Keratinocyte (primary cell): ENCODE results near the gene CISD2. TPM values are rescaled to one million over a fixed set of nuclear protein-coding genes. Genes with fewer than 3 reads are reported as not detected.
"Not testable (repeated sequence)": the region's sequence is repeated elsewhere in the genome, so short reads cannot be mapped to it uniquely, and the experiment has no call there.

ENCODE experiments used
- DNase-seq: peaks from one replicate; pipeline ENCODE4 v3.0.0-alpha.2; 2011; ENCODE audit warnings: low read depth, missing footprints, low spot score
- FAIRE-seq: peaks from 2 replicates; lab custom pipeline; 2011; peaks lifted over from hg19 to GRCh38; lab: Jason Lieb, UNC
- H2AFZ ChIP-seq: 2 replicates; pipeline ENCODE4 v1.6.0; 2012; ENCODE audit warnings: low read length, control low read depth, inconsistent platforms; ENCODE audit not compliant: control insufficient read depth
- H3K27ac ChIP-seq: 2 replicates; pipeline ENCODE4 v1.5.1; 2011; ENCODE audit warnings: low read length; ENCODE audit not compliant: control insufficient read depth, insufficient read depth
- H3K27me3 ChIP-seq: 3 replicates; pipeline ENCODE4 v1.6.0; 2011; ENCODE audit warnings: low read length; ENCODE audit not compliant: control insufficient read depth, insufficient read depth; ENCODE audit errors: extremely low read depth
- H3K36me3 ChIP-seq, 2 experiments: 2 replicates in 1 of 2; 3 replicates in 1 of 2; pipeline ENCODE4 v1.5.1; 2011; ENCODE audit warnings: low read length in 2 of 2, mild to moderate bottlenecking in 1 of 2; ENCODE audit not compliant: control insufficient read depth in 2 of 2, insufficient read depth in 2 of 2; ENCODE audit errors: extremely low read depth in 1 of 2
- H3K4me1 ChIP-seq: 3 replicates; pipeline ENCODE4 v1.5.1; 2011; ENCODE audit warnings: low read length; ENCODE audit not compliant: control insufficient read depth, insufficient read depth; ENCODE audit errors: extremely low read depth
- H3K4me2 ChIP-seq: 3 replicates; pipeline ENCODE4 v1.6.0; 2011; ENCODE audit warnings: low read depth, low read length; ENCODE audit not compliant: control insufficient read depth, insufficient read depth; ENCODE audit errors: extremely low read depth
- H3K4me3 ChIP-seq, 3 experiments: fragments of 200-600 bp in 1 of 3; sonication (generic) in 1 of 3; 2 replicates in 2 of 3; 3 replicates in 1 of 3; pipeline ENCODE4 v1.5.1; 2011 to 2016; ENCODE audit warnings: low read length in 3 of 3, mild to moderate bottlenecking in 3 of 3, control low read depth in 2 of 3, inconsistent platforms in 1 of 3, low read depth in 1 of 3, mixed read lengths in 1 of 3, mixed run types in 1 of 3, moderate library complexity in 1 of 3; ENCODE audit not compliant: control insufficient read depth in 2 of 3, insufficient read depth in 2 of 3; ENCODE audit errors: extremely low read depth in 1 of 3
- H3K79me2 ChIP-seq: 2 replicates; pipeline ENCODE4 v1.6.0; 2012; ENCODE audit warnings: low read length; ENCODE audit not compliant: control insufficient read depth, insufficient read depth
- H3K9ac ChIP-seq: 3 replicates; pipeline ENCODE4 v1.6.0; 2011; ENCODE audit warnings: low read length; ENCODE audit not compliant: control insufficient read depth, insufficient read depth; ENCODE audit errors: extremely low read depth
- H3K9me1 ChIP-seq: 3 replicates; pipeline ENCODE4 v1.6.0; 2011; ENCODE audit warnings: low read length; ENCODE audit not compliant: control insufficient read depth, insufficient read depth; ENCODE audit errors: extremely low read depth
- H3K9me3 ChIP-seq: 2 replicates; pipeline ENCODE4 v1.5.1; 2012; ENCODE audit warnings: low read depth, low read length; ENCODE audit not compliant: control insufficient read depth
- H4K20me1 ChIP-seq: 3 replicates; pipeline ENCODE4 v1.6.0; 2011; ENCODE audit warnings: low read length; ENCODE audit not compliant: control insufficient read depth, insufficient read depth; ENCODE audit errors: extremely low read depth
- CTCF ChIP-seq, 3 experiments: IDR thresholded peaks in 1 of 3; conservative IDR thresholded peaks in 1 of 3; optimal IDR thresholded peaks in 1 of 3; 2 replicates in 2 of 3; 3 replicates in 1 of 3; pipeline versions ENCODE3 to v1.5.1; 2011; ENCODE audit warnings: low read length in 3 of 3, mild to moderate bottlenecking in 3 of 3, moderate library complexity in 2 of 3, control low read depth in 1 of 3, inconsistent platforms in 1 of 3; ENCODE audit not compliant: insufficient read depth in 2 of 3; ENCODE audit errors: extremely low read depth in 1 of 3
- EZH2 ChIP-seq: IDR thresholded peaks from one replicate; pipeline ENCODE4 v1.6.1; 2012; ENCODE audit warnings: inconsistent platforms, mild to moderate bottlenecking, low read length, moderate library complexity
- dilution Hi-C: fragments of 300-500 bp; cut with MboI; formaldehyde crosslinking; loops from one replicate; pipeline ENCODE4 v1.7.0; 2020; ENCODE audit warnings: low sequenced_read_pairs; ENCODE audit not compliant: extremely low pct_ligation_motif_present
- polyA plus RNA-seq, 5 experiments: library from polyadenylated mRNA; depleted of rRNA in 3 of 5; stranded (reverse) in 3 of 5; stranded (forward) in 1 of 5; unstranded in 1 of 5; fragments of >200 nt; gene quantifications; 1 replicate in 1 of 5; 2 replicates in 3 of 5; 3 replicates in 1 of 5; pipeline versions ENCODE4 v1.2.1 to v1.2.3, GENCODE V29; 2011 to 2012; ENCODE audit warnings: missing spikeins in 2 of 5, low read depth in 1 of 5, low replicate concordance in 1 of 5

CISD2 gene
- polyA plus RNA-seq, 1 donor (not counting 4 experiments of a cell fraction or from before 2014, with no cell fraction given) = 36.6 TPM

- H4K20me1 ChIP-seq = no peaks in the 10 kb centered on the region
- no peaks in the 10 kb centered on the region for H3K9me3 ChIP-seq
- H3K27me3 ChIP-seq = no peaks in the 10 kb centered on the region
- no peak for TF ChIP-seq CTCF (optimal IDR thresholded peaks at IDR 0.05 in 1 of 3, IDR thresholded peaks at IDR 0.05 in 1 of 3, conservative IDR thresholded peaks at IDR 0.05 in 1 of 3; ENCODE audit: extremely low read depth in 1 of 3, insufficient read depth in 2 of 3, low read length in 3 of 3)
- no peak for TF ChIP-seq EZH2
- no peak overlapping the region for H3K9ac ChIP-seq
- no peak overlapping the region for H3K27ac ChIP-seq
- dilution Hi-C loops = no loop called here
- no peaks in the 10 kb centered on the region for H3K4me1 ChIP-seq
- H3K79me2 ChIP-seq = peaks cover 5% of the 10 kb centered on the region
- DNase-seq = no peak
- H2AFZ ChIP-seq = no peak overlapping the region
- no peak overlapping the region for H3K4me3 ChIP-seq
- FAIRE-seq = no peak
- H3K9me1 ChIP-seq = no peaks in the 10 kb centered on the region
- H3K4me2 ChIP-seq = no peak overlapping the region
- H3K36me3 ChIP-seq = no peaks in the 10 kb centered on the region
These were observed 6.8 kb upstream of the CISD2 start for GRCh38 chr4:102862016-102862415.

GRCh38 chr4:102862747-102863146, 6.0 kb upstream of the CISD2 start:
- Histone ChIP-seq H3K79me2 (peaks cover 9% of the 10 kb centered on the region), H3K9me1 (no peaks in the 10 kb centered on the region), H3K36me3 (no peaks in the 10 kb centered on the region), H2AFZ (no peak overlapping the region), H3K27ac (no peak overlapping the region), H3K9ac (no peak overlapping the region), H3K9me3 (no peaks in the 10 kb centered on the region), H4K20me1 (no peaks in the 10 kb centered on the region), H3K4me3 (no peak overlapping the region), H3K27me3 (no peaks in the 10 kb centered on the region), H3K4me1 (peaks cover 6% of the 10 kb centered on the region), H3K4me2 (no peak overlapping the region)
- no peak for FAIRE-seq
- DNase-seq = no peak
- TF ChIP-seq CTCF (optimal IDR thresholded peaks at IDR 0.05 in 1 of 3, IDR thresholded peaks at IDR 0.05 in 1 of 3, conservative IDR thresholded peaks at IDR 0.05 in 1 of 3; ENCODE audit: extremely low read depth in 1 of 3, insufficient read depth in 2 of 3, low read length in 3 of 3) (no peak), EZH2 (no peak)
- dilution Hi-C loops = no loop called here

- H3K9me3 ChIP-seq, H3K9ac ChIP-seq, H4K20me1 ChIP-seq, dilution Hi-C loops, DNase-seq, H3K27me3 ChIP-seq, H3K4me2 ChIP-seq, H2AFZ ChIP-seq, H3K9me1 ChIP-seq, H3K4me3 ChIP-seq, H3K36me3 ChIP-seq, H3K27ac ChIP-seq, FAIRE-seq: not testable (repeated sequence)
- H3K79me2 ChIP-seq = peaks cover 21% of the 10 kb centered on the region
- H3K4me1 ChIP-seq = peaks cover 14% of the 10 kb centered on the region
These were observed 3.5 kb upstream of the CISD2 start for GRCh38 chr4:102865327-102865726.
